Caco-2 (cell line): ENCODE data around the gene AIF1L. TPM values are rescaled to one million over a fixed set of nuclear protein-coding genes. Genes with fewer than 3 reads are reported as not detected.

Experiments used
- BruUV-seq: library from RNA; stranded (reverse); fragments of 400-500 nt; replicated peaks from 2 replicates; lab custom pipeline; 2021; lab: Mats Ljungman, UMichigan
- CTCF ChIA-PET: fragments of 300-600 bp; sonication (Branson Sonifier 250); formaldehyde crosslinking; loops from one replicate; lab custom pipeline; 2022; ENCODE audit warnings: antibody characterized with exemption; lab: Charles Lee
- POLR2A ChIA-PET: fragments of 300-600 bp; sonication (Branson Sonifier 250); formaldehyde crosslinking; loops from one replicate; lab custom pipeline; 2022; ENCODE audit warnings: antibody characterized with exemption; lab: Charles Lee
- DNase-seq, 2 experiments: peaks; one replicate each; pipeline versions ENCODE4 v3.0.0 to v3.0.0-alpha.2; 2020 to 2022
- H3K27me3 ChIP-seq: replicated peaks from 2 replicates; pipeline ENCODE4 v1.6.0; 2011; ENCODE audit warnings: low read length; ENCODE audit not compliant: control insufficient read depth, insufficient read depth
- H3K36me3 ChIP-seq: 2 replicates; pipeline ENCODE4 v1.5.1; 2011; ENCODE audit warnings: low read length; ENCODE audit not compliant: control insufficient read depth, insufficient read depth
- H3K4me1 ChIP-seq: fragments of 250-450 bp; sonication (Bioruptor Pico); 2 replicates; pipeline ENCODE4 v1.5.1; 2020; ENCODE audit warnings: mild to moderate bottlenecking
- H3K4me3 ChIP-seq: 2 replicates; pipeline ENCODE4 v1.5.1; 2011; ENCODE audit warnings: low read depth, mild to moderate bottlenecking, control low read depth, low read length
- H3K9me3 ChIP-seq: fragments of 250-450 bp; sonication (Bioruptor Pico); 2 replicates; pipeline ENCODE4 v1.5.1; 2020; ENCODE audit warnings: mild to moderate bottlenecking, moderate library complexity
- H3K27ac Mint-ChIP-seq: one replicate; pipeline ENCODE4 v1.8.0; 2022; ENCODE audit warnings: mixed read lengths; ENCODE audit not compliant: unreplicated experiment
- H3K27me3 Mint-ChIP-seq: one replicate; pipeline ENCODE4 v1.8.0; 2022; ENCODE audit warnings: mixed read lengths; ENCODE audit not compliant: insufficient read depth, unreplicated experiment
- H3K36me3 Mint-ChIP-seq: one replicate; pipeline ENCODE4 v1.8.0; 2022; ENCODE audit warnings: mild to moderate bottlenecking, mixed read lengths; ENCODE audit not compliant: insufficient read depth, unreplicated experiment
- H3K4me1 Mint-ChIP-seq: one replicate; pipeline ENCODE4 v1.8.0; 2022; ENCODE audit warnings: low read depth, mixed read lengths; ENCODE audit not compliant: unreplicated experiment
- H3K4me3 Mint-ChIP-seq: one replicate; pipeline ENCODE4 v1.8.0; 2022; ENCODE audit warnings: mild to moderate bottlenecking, moderate library complexity, mixed read lengths; ENCODE audit not compliant: unreplicated experiment
- H3K9me3 Mint-ChIP-seq: one replicate; pipeline ENCODE4 v1.8.0; 2022; ENCODE audit warnings: mixed read lengths; ENCODE audit not compliant: unreplicated experiment
- intact Hi-C: fragments of 100-400 bp; cut with micrococcal nuclease; formaldehyde crosslinking; loops from one replicate; pipeline ENCODE4 v1.10.0; 2022; ENCODE audit not compliant: unreplicated experiment
- total RNA-seq: library from RNA; stranded (reverse); gene quantifications from 2 replicates; pipeline ENCODE4 v1.2.3, GENCODE V29; 2022
- TF ChIP-seq, protein P1 (sequence below), 2 experiments: fragments of 200-600 bp in 1 of 2; IDR thresholded peaks; 1 replicate in 1 of 2; 2 replicates in 1 of 2; pipeline versions ENCODE4 v1.5.1 to v1.8.0; 2011 to 2022; ENCODE audit warnings: antibody characterized with exemption in 1 of 2, control low read depth in 1 of 2, inconsistent platforms in 1 of 2, low read depth in 1 of 2, low read length in 1 of 2, mild to moderate bottlenecking in 1 of 2, moderate library complexity in 1 of 2; ENCODE audit not compliant: insufficient read depth in 1 of 2, severe bottlenecking in 1 of 2, unreplicated experiment in 1 of 2

Gene AIF1L
- total RNA-seq, 1 experiment from 2014 or later = 20.8 TPM

DNA sequence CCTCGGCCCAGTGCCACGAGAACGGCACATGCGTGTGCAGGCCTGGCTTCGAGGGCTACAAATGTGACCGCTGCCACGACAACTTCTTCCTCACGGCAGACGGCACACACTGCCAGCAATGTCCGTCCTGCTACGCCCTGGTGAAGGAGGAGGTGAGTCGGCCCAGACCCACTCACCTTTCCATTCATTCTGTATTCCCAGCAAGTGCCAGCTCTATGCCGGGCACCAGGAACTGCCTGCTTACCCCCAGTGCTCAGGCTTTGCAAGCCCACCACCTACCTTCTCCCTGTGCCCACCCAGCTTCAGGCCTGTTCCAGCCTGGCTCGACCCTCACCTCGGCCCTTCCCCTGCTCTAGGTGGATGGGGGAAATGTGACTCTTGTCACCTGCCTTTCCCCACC is 26.6 kb upstream of the AIF1L start:
- peaks cover 10% of the 10 kb centered on the region for H3K27me3 Mint-ChIP-seq
- no peaks in the 10 kb centered on the region for H3K36me3 Mint-ChIP-seq
- H3K4me3 Mint-ChIP-seq = no peak overlapping the region
- TF ChIP-seq, protein P1, sequence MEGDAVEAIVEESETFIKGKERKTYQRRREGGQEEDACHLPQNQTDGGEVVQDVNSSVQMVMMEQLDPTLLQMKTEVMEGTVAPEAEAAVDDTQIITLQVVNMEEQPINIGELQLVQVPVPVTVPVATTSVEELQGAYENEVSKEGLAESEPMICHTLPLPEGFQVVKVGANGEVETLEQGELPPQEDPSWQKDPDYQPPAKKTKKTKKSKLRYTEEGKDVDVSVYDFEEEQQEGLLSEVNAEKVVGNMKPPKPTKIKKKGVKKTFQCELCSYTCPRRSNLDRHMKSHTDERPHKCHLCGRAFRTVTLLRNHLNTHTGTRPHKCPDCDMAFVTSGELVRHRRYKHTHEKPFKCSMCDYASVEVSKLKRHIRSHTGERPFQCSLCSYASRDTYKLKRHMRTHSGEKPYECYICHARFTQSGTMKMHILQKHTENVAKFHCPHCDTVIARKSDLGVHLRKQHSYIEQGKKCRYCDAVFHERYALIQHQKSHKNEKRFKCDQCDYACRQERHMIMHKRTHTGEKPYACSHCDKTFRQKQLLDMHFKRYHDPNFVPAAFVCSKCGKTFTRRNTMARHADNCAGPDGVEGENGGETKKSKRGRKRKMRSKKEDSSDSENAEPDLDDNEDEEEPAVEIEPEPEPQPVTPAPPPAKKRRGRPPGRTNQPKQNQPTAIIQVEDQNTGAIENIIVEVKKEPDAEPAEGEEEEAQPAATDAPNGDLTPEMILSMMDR (IDR thresholded peaks at IDR 0.05; ENCODE audit: insufficient read depth in 1 of 2, low read depth in 1 of 2, low read length in 1 of 2, severe bottlenecking in 1 of 2, unreplicated experiment in 1 of 2) = no peak
- no peaks in the 10 kb centered on the region for H3K4me1 Mint-ChIP-seq
- no TSS peak for BruUV-seq
- intact Hi-C loops = no loop called here
- H3K4me3 ChIP-seq = no peak overlapping the region
- no peaks in the 10 kb centered on the region for H3K9me3 ChIP-seq
- no peak overlapping the region for H3K27ac Mint-ChIP-seq
- CTCF ChIA-PET = no interaction called here
- H3K27me3 ChIP-seq = no peaks in the 10 kb centered on the region
- no peaks in the 10 kb centered on the region for H3K36me3 ChIP-seq
- no peak for DNase-seq
- H3K9me3 Mint-ChIP-seq = no peaks in the 10 kb centered on the region
- POLR2A ChIA-PET = no interaction called here
- H3K4me1 ChIP-seq = no peaks in the 10 kb centered on the region

DNA sequence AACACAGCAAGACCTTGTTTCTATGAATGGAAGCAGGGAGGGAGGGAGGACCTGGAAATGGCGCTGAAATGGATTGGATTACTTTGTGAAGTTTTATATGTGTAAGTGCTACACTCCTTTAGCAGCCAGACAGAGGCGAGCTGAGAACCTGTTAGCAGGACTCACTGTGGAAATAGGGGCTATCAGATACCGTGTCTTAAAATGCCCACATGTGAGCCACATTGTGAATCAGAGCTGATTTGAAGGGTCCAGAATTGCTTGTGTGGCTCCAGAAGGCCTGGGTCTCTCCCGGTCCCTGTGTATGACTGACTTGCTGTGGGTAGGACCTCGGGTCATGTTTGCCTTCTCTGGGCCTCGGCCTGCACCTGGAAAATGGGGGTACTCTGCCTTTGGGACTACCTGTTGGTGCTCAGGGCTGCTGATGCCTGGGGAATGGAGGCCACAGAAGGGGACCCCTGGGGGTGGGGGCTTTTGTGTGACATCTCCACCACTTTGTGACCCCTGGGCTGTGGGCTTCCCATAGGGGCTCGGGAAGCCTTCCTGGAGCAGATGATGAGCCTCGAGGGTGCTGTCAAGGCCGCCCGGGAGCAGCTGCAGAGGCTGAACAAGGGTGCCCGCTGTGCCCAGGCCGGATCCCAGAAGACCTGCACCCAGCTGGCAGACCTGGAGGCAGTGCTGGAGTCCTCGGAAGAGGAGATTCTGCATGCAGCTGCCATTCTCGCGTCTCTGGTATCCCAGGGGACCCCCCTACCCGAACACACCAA is 24.0 kb upstream of the AIF1L start:
- ChIA-PET CTCF (no interaction called here), POLR2A (no interaction called here)
- intact Hi-C loops = no loop called here
- H3K9me3 ChIP-seq = no peaks in the 10 kb centered on the region
- DNase-seq = no peak
- BruUV-seq = no TSS peak
- Mint-ChIP-seq H3K27ac (no peak overlapping the region), H3K4me3 (no peak overlapping the region), H3K4me1 (no peaks in the 10 kb centered on the region), H3K9me3 (no peaks in the 10 kb centered on the region), H3K36me3 (no peaks in the 10 kb centered on the region), H3K27me3 (no peaks in the 10 kb centered on the region)
- H3K27me3 ChIP-seq = no peaks in the 10 kb centered on the region
- TF ChIP-seq, protein P1 (IDR thresholded peaks at IDR 0.05; ENCODE audit: insufficient read depth in 1 of 2, low read depth in 1 of 2, low read length in 1 of 2, severe bottlenecking in 1 of 2, unreplicated experiment in 1 of 2) = no peak
- no peak overlapping the region for H3K4me3 ChIP-seq
- H3K4me1 ChIP-seq = no peaks in the 10 kb centered on the region
- H3K36me3 ChIP-seq = no peaks in the 10 kb centered on the region

DNA sequence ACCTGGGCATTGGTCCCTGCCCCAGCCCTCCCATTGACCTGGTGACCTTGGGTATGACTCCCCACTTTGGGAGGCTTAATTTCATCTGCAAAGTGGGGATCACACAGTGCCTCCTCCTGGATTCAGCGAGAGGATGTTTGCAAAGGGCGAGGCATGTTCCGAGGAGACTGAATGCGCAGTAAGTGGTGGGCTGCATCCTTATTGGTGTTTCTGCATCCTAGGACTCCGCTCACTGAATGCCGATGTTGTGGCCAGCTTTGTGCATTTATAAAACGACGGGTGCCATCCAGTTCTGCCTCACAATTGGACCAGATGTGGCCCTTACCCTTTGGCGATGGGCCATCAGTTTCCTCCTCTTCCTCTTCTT is 23.5 kb upstream of the AIF1L start:
- Mint-ChIP-seq H3K9me3 (no peaks in the 10 kb centered on the region), H3K27ac (no peak overlapping the region), H3K27me3 (no peaks in the 10 kb centered on the region), H3K4me3 (no peak overlapping the region), H3K36me3 (no peaks in the 10 kb centered on the region), H3K4me1 (no peaks in the 10 kb centered on the region)
- H3K9me3 ChIP-seq = no peaks in the 10 kb centered on the region
- intact Hi-C loops = no loop called here
- DNase-seq = no peak
- no peak overlapping the region for H3K4me3 ChIP-seq
- no peaks in the 10 kb centered on the region for H3K4me1 ChIP-seq
- POLR2A ChIA-PET = no interaction called here
- no TSS peak for BruUV-seq
- CTCF ChIA-PET = no interaction called here
- TF ChIP-seq, protein P1 (IDR thresholded peaks at IDR 0.05; ENCODE audit: insufficient read depth in 1 of 2, low read depth in 1 of 2, low read length in 1 of 2, severe bottlenecking in 1 of 2, unreplicated experiment in 1 of 2) = no peak
- no peaks in the 10 kb centered on the region for H3K36me3 ChIP-seq
- H3K27me3 ChIP-seq = no peaks in the 10 kb centered on the region
